Smooth muscle cell (in vitro differentiated cells): Measurements from ENCODE around the gene RAB21. TPM values are rescaled to one million over a fixed set of nuclear protein-coding genes. Genes with fewer than 3 reads are reported as not detected.

Source experiments
- DNase-seq: peaks from one replicate; lab custom pipeline; 2025; ENCODE audit not compliant: unreplicated experiment; lab: John Stamatoyannopoulos, UW
- H2AFZ ChIP-seq: fragments of 200-600 bp; sonication (generic); 2 replicates; pipeline ENCODE4 v1.6.0; 2016; ENCODE audit warnings: antibody characterized with exemption, low read depth, mild to moderate bottlenecking
- H3F3A ChIP-seq: fragments of 200-600 bp; sonication (generic); 2 replicates; pipeline ENCODE4 v1.6.0; 2017; ENCODE audit warnings: antibody characterized with exemption, low read depth
- H3K27ac ChIP-seq: fragments of 200-600 bp; sonication (generic); 2 replicates; pipeline ENCODE4 v1.5.1; 2016; ENCODE audit warnings: low read depth, mild to moderate bottlenecking
- H3K27me3 ChIP-seq: fragments of 200-600 bp; sonication (generic); 2 replicates; pipeline ENCODE4 v1.6.1; 2016; ENCODE audit warnings: low read depth, mild to moderate bottlenecking
- H3K36me3 ChIP-seq: fragments of 200-600 bp; sonication (generic); 2 replicates; pipeline ENCODE4 v1.5.1; 2016; ENCODE audit warnings: low read depth
- H3K4me1 ChIP-seq: fragments of 200-600 bp; sonication (generic); 2 replicates; pipeline ENCODE4 v1.5.1; 2016; ENCODE audit warnings: low read depth
- H3K4me2 ChIP-seq: fragments of 200-600 bp; sonication (generic); 2 replicates; pipeline ENCODE4 v1.6.0; 2016; ENCODE audit warnings: mild to moderate bottlenecking
- H3K4me3 ChIP-seq: fragments of 200-600 bp; sonication (generic); 2 replicates; pipeline ENCODE4 v1.5.1; 2016; ENCODE audit warnings: mild to moderate bottlenecking
- H3K79me2 ChIP-seq: fragments of 200-600 bp; sonication (generic); 2 replicates; pipeline ENCODE4 v1.6.0; 2016; ENCODE audit warnings: low read depth, mild to moderate bottlenecking
- H3K9ac ChIP-seq: fragments of 200-600 bp; sonication (generic); 2 replicates; pipeline ENCODE4 v1.6.0; 2016; ENCODE audit warnings: low read depth
- H3K9me3 ChIP-seq: fragments of 200-600 bp; sonication (generic); replicated peaks from 2 replicates; pipeline ENCODE4 v1.5.1; 2016; ENCODE audit warnings: low read depth
- H4K20me1 ChIP-seq: fragments of 200-600 bp; sonication (generic); 2 replicates; pipeline ENCODE4 v1.6.0; 2016; ENCODE audit warnings: low read depth
- WGBS: methylation state at CpG from one replicate; pipeline ENCODE4 v1.1.7; 2016; ENCODE audit warnings: low lambda C conversion rate; 5-methylcytosine and 5-hydroxymethylcytosine counted together
- polyA plus RNA-seq: library from polyadenylated mRNA; unstranded; fragments of >200 nt; fragmentation: Nextera tagmentation; extraction: Ambion mirVana; gene quantifications from 2 replicates; pipeline ENCODE4 v1.2.1, GENCODE V29; 2016
- total RNA-seq: library from RNA; depleted of rRNA; stranded (reverse); fragments of >200 nt; gene quantifications from 2 replicates; pipeline ENCODE4 v1.2.3, GENCODE V29; 2014
- TF ChIP-seq, protein P1 (sequence below): fragments of 200-600 bp; sonication (generic); IDR thresholded peaks from 2 replicates; pipeline ENCODE4 v1.5.1; 2017; ENCODE audit warnings: borderline replicate concordance, mild to moderate bottlenecking, antibody characterized with exemption; ENCODE audit not compliant: insufficient read depth, poor library complexity, severe bottlenecking

The RAB21 gene
- total and polyA plus RNA-seq, 2 experiments from 2014 or later: 7.2 to 49.3 TPM

DNA sequence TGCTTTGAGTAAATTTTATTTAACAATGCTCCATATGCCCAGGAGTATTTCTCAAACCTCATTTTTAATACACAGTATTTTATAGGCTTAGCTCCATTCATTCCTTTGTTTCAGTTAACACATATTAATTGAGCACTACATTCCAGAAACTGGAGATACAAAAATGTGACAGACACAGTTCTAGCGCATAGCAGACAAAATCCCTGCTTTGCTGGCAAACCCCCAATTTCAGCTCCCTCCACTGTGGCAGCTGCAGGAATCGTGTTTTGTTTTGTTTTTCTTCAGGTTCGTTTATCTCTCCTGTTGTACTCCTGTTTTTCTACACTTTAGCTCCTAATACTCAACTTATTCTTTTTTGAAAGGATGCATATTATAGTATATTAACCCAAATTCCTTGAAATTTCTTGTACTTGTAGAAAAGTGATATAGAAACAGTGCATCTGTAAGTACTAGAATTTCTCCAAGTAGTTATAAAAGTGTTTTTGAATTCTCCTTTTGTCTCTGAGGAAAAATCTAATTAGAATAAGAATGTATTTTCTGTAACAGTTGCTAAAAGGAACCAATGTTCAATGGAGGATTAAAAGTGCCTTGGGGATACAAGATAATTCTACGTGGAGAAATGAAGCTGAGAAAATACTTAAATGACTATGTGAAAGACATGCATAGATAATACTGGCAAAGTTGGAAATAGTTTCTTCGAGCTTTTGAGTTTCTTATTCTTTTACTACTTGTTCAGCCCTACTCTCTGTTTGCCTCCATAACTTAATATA, 6.4 kb upstream of the RAB21 start:
- DNase-seq: no peak
- Histone ChIP-seq H3K27ac (no peak overlapping the region), H4K20me1 (no peaks in the 10 kb centered on the region), H3K4me2 (no peak overlapping the region), H3K4me3 (no peak overlapping the region), H3K9ac (no peak overlapping the region), H3K36me3 (no peaks in the 10 kb centered on the region), H3K9me3 (no peaks in the 10 kb centered on the region), H3F3A (no peaks in the 10 kb centered on the region), H3K79me2 (no peaks in the 10 kb centered on the region), H3K4me1 (no peaks in the 10 kb centered on the region), H2AFZ (no peak overlapping the region), H3K27me3 (peaks cover 10% of the 10 kb centered on the region)
- TF ChIP-seq, protein P1, sequence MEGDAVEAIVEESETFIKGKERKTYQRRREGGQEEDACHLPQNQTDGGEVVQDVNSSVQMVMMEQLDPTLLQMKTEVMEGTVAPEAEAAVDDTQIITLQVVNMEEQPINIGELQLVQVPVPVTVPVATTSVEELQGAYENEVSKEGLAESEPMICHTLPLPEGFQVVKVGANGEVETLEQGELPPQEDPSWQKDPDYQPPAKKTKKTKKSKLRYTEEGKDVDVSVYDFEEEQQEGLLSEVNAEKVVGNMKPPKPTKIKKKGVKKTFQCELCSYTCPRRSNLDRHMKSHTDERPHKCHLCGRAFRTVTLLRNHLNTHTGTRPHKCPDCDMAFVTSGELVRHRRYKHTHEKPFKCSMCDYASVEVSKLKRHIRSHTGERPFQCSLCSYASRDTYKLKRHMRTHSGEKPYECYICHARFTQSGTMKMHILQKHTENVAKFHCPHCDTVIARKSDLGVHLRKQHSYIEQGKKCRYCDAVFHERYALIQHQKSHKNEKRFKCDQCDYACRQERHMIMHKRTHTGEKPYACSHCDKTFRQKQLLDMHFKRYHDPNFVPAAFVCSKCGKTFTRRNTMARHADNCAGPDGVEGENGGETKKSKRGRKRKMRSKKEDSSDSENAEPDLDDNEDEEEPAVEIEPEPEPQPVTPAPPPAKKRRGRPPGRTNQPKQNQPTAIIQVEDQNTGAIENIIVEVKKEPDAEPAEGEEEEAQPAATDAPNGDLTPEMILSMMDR: no peak
- 77% methylated on average over 5 of the region's 5 CpGs for WGBS

DNA sequence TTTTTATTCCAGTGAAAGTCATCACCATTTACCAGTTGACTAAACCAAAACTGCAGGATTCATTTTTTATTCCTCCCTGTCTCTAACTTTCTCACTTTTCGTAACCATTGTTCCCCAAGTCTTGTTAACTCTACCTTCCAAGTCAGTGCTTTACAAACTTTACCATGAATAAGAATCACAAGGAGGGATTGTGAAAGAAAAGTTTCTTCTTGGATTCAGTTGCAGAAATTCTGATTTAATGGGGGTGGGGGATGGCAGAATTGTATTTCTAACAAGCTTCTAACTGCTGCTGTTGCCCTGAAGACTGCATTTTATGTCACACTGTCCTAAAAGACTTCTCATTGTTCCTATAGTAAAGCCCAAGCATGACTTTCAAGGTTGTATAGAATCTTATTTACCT, 5.0 kb upstream of the RAB21 start:
- TF ChIP-seq, protein P1: no peak
- no peaks in the 10 kb centered on the region for H3K9me3 ChIP-seq
- H3K79me2 ChIP-seq: no peaks in the 10 kb centered on the region
- no peaks in the 10 kb centered on the region for H3F3A ChIP-seq
- H3K4me3 ChIP-seq: no peak overlapping the region
- DNase-seq: no peak
- peaks cover 10% of the 10 kb centered on the region for H3K27me3 ChIP-seq
- no peak overlapping the region for H3K4me2 ChIP-seq
- H3K36me3 ChIP-seq: no peaks in the 10 kb centered on the region
- no peak overlapping the region for H3K9ac ChIP-seq
- H2AFZ ChIP-seq: no peak overlapping the region
- peaks cover 5% of the 10 kb centered on the region for H3K4me1 ChIP-seq
- no peaks in the 10 kb centered on the region for H4K20me1 ChIP-seq
- 92% methylated on average over 1 of the region's 1 CpG for WGBS
- no peak overlapping the region for H3K27ac ChIP-seq

GRCh38 chr12:71752891-71753290, 1.8 kb upstream of the RAB21 start:
- no peaks in the 10 kb centered on the region for H3F3A ChIP-seq
- H3K27ac ChIP-seq: no peak overlapping the region
- no peaks in the 10 kb centered on the region for H3K36me3 ChIP-seq
- no peak overlapping the region for H3K4me2 ChIP-seq
- H3K4me1 ChIP-seq: peaks cover 16% of the 10 kb centered on the region
- H3K79me2 ChIP-seq: peaks cover 27% of the 10 kb centered on the region
- WGBS: 96% methylated on average over 1 of the region's 1 CpG
- H3K4me3 ChIP-seq: no peak overlapping the region
- peaks cover 10% of the 10 kb centered on the region for H3K27me3 ChIP-seq
- peaks cover 23% of the 10 kb centered on the region for H4K20me1 ChIP-seq
- no peaks in the 10 kb centered on the region for H3K9me3 ChIP-seq
- H2AFZ ChIP-seq: no peak overlapping the region
- TF ChIP-seq, protein P1: no peak
- DNase-seq: no peak
- no peak overlapping the region for H3K9ac ChIP-seq
